H1 (cell line): ENCODE data around the gene CORO1A. TPM values are rescaled to one million over a fixed set of nuclear protein-coding genes. Genes with fewer than 3 reads are reported as not detected.
"Not testable (repeated sequence)": the region's sequence is repeated elsewhere in the genome, so short reads cannot be mapped to it uniquely, and the experiment has no call there.

Experiments used
- CTCF ChIA-PET: fragments of 300-600 bp; sonication (Branson Sonifier 250); formaldehyde crosslinking; loops from one replicate; lab custom pipeline; 2021; ENCODE audit not compliant: partially characterized antibody; lab: Charles Lee
- POLR2A ChIA-PET: fragments of 300-600 bp; sonication (Branson Sonifier 250); formaldehyde crosslinking; loops from one replicate; lab custom pipeline; 2021; ENCODE audit warnings: inconsistent platforms; ENCODE audit not compliant: partially characterized antibody; lab: Charles Lee
- DNase-seq, 2 experiments: peaks; one replicate each; pipeline versions ENCODE4 v3.0.0 to v3.0.0-alpha.2; 2010 to 2022; ENCODE audit warnings: low spot score in 2 of 2, low read depth in 1 of 2, mixed read lengths in 1 of 2
- FAIRE-seq: peaks from 2 replicates; lab custom pipeline; 2011; peaks lifted over from hg19 to GRCh38; lab: Jason Lieb, UNC
- H2AFZ ChIP-seq: 2 replicates; pipeline ENCODE4 v1.8.1; 2012; ENCODE audit warnings: low read length, inconsistent platforms
- H2AK5ac ChIP-seq: 2 replicates; pipeline ENCODE4 v1.6.1; 2013; ENCODE audit warnings: low read depth, low read length
- H2BK120ac ChIP-seq: replicated peaks from 2 replicates; pipeline ENCODE3; 2013; ENCODE audit warnings: low read depth, low read length, inconsistent platforms
- H2BK12ac ChIP-seq: 2 replicates; pipeline ENCODE4 v1.6.1; 2013; ENCODE audit warnings: low read depth, low read length
- H2BK15ac ChIP-seq: 2 replicates; pipeline ENCODE4 v1.6.1; 2013; ENCODE audit warnings: low read length
- H2BK20ac ChIP-seq: 2 replicates; pipeline ENCODE4 v1.6.1; 2013; ENCODE audit warnings: low read length
- H2BK5ac ChIP-seq: 2 replicates; pipeline ENCODE4 v1.6.1; 2013; ENCODE audit warnings: low read depth, low read length
- H3K14ac ChIP-seq: 2 replicates; pipeline ENCODE4 v1.6.1; 2013; ENCODE audit warnings: inconsistent platforms; ENCODE audit not compliant: insufficient read length
- H3K18ac ChIP-seq: 2 replicates; pipeline ENCODE4 v1.6.1; 2013; ENCODE audit warnings: low read length; ENCODE audit errors: extremely low read depth
- H3K23ac ChIP-seq: 2 replicates; pipeline ENCODE4 v1.6.1; 2013; ENCODE audit warnings: inconsistent platforms; ENCODE audit not compliant: insufficient read length
- H3K23me2 ChIP-seq: 2 replicates; pipeline ENCODE4 v1.6.1; 2013; ENCODE audit warnings: low read depth, low read length
- H3K27ac ChIP-seq: 2 replicates; pipeline ENCODE4 v1.6.1; 2011; ENCODE audit warnings: low read depth, low read length, inconsistent platforms
- H3K27me3 ChIP-seq, 4 experiments: replicated peaks in 1 of 4; 1 replicate in 1 of 4; 2 replicates in 3 of 4; pipeline versions ENCODE4 v1.6.1 to v1.8.1; 2011 to 2013; ENCODE audit warnings: low read length in 3 of 4, mild to moderate bottlenecking in 3 of 4, inconsistent platforms in 2 of 4, mixed read lengths in 2 of 4, moderate library complexity in 1 of 4; ENCODE audit not compliant: control insufficient read depth in 3 of 4, insufficient read depth in 3 of 4; ENCODE audit errors: extremely low read depth in 1 of 4
- H3K36me3 ChIP-seq, 4 experiments: 2 replicates each; pipeline versions ENCODE4 v1.6.1 to v1.8.1; 2011 to 2013; ENCODE audit warnings: mild to moderate bottlenecking in 4 of 4, low read length in 3 of 4, moderate library complexity in 2 of 4, control low read depth in 1 of 4, inconsistent platforms in 1 of 4; ENCODE audit not compliant: insufficient read depth in 4 of 4, control insufficient read depth in 2 of 4
- H3K4ac ChIP-seq: replicated peaks from 2 replicates; pipeline ENCODE3; 2013; ENCODE audit warnings: low read length, low read depth, mixed read lengths, inconsistent platforms; ENCODE audit not compliant: insufficient read length
- H3K4me1 ChIP-seq, 4 experiments: replicated peaks in 1 of 4; 1 replicate in 1 of 4; 2 replicates in 3 of 4; pipeline versions ENCODE4 v1.6.1 to v1.8.1; 2011 to 2013; ENCODE audit warnings: low read length in 3 of 4, inconsistent platforms in 2 of 4, mixed read lengths in 1 of 4; ENCODE audit not compliant: insufficient read depth in 4 of 4, control insufficient read depth in 3 of 4
- H3K4me2 ChIP-seq, 2 experiments: 2 replicates each; pipeline versions ENCODE4 v1.6.1 to v1.8.1; 2011 to 2013; ENCODE audit warnings: low read depth in 2 of 2, low read length in 2 of 2, control low read depth in 1 of 2, inconsistent platforms in 1 of 2, mild to moderate bottlenecking in 1 of 2; ENCODE audit not compliant: insufficient read depth in 1 of 2
- H3K4me3 ChIP-seq, 4 experiments: fragments of 200-600, 300-600 bp in 1 of 4; sonication (generic), shearing (Covaris generic), sonication (Bioruptor Twin) in 1 of 4; 2 replicates each; pipeline versions ENCODE4 v1.5.1 to v1.8.1; 2011 to 2016; ENCODE audit warnings: low read length in 4 of 4, low read depth in 3 of 4, control low read depth in 2 of 4, inconsistent platforms in 2 of 4, mild to moderate bottlenecking in 2 of 4, mixed read lengths in 1 of 4, moderate library complexity in 1 of 4; ENCODE audit not compliant: insufficient read depth in 2 of 4; ENCODE audit errors: extremely low read depth in 1 of 4
- H3K56ac ChIP-seq: replicated peaks from 2 replicates; pipeline ENCODE3; 2013; ENCODE audit warnings: low read depth, mild to moderate bottlenecking, mixed read lengths, low read length, inconsistent platforms; ENCODE audit not compliant: insufficient read length
- H3K79me1 ChIP-seq: 2 replicates; pipeline ENCODE4 v1.6.1; 2013; ENCODE audit warnings: low read depth, low read length, control low read depth
- H3K79me2 ChIP-seq, 2 experiments: 2 replicates each; pipeline versions ENCODE4 v1.6.1 to v1.8.1; 2012 to 2013; ENCODE audit warnings: low read length in 2 of 2, mild to moderate bottlenecking in 2 of 2, inconsistent platforms in 1 of 2; ENCODE audit not compliant: insufficient read depth in 2 of 2, control insufficient read depth in 1 of 2
- H3K9ac ChIP-seq, 4 experiments: replicated peaks in 1 of 4; 1 replicate in 1 of 4; 2 replicates in 3 of 4; pipeline versions ENCODE4 v1.6.1 to v1.8.1; 2011 to 2013; ENCODE audit warnings: low read depth in 3 of 4, low read length in 3 of 4, control low read depth in 2 of 4, mild to moderate bottlenecking in 2 of 4, moderate library complexity in 2 of 4, inconsistent platforms in 1 of 4; ENCODE audit errors: extremely low read depth in 1 of 4
- H3K9me3 ChIP-seq, 2 experiments: 2 replicates each; pipeline versions ENCODE4 v1.6.1 to v1.8.1; 2012 to 2013; ENCODE audit warnings: mild to moderate bottlenecking in 2 of 2, moderate library complexity in 2 of 2, control low read depth in 1 of 2, inconsistent platforms in 1 of 2, low read depth in 1 of 2, low read length in 1 of 2, mixed read lengths in 1 of 2; ENCODE audit not compliant: insufficient read depth in 2 of 2
- H4K20me1 ChIP-seq, 2 experiments: replicated peaks in 1 of 2; 2 replicates each; pipeline versions ENCODE3 to v1.8.1; 2011 to 2013; ENCODE audit warnings: inconsistent platforms in 2 of 2, low read length in 2 of 2, mild to moderate bottlenecking in 1 of 2; ENCODE audit not compliant: insufficient read depth in 2 of 2, control insufficient read depth in 1 of 2
- H4K5ac ChIP-seq: 2 replicates; pipeline ENCODE4 v1.6.1; 2013; ENCODE audit warnings: low read length, low read depth, mixed read lengths, inconsistent platforms; ENCODE audit not compliant: insufficient read length
- H4K8ac ChIP-seq: 2 replicates; pipeline ENCODE4 v1.8.0; 2013; ENCODE audit warnings: mild to moderate bottlenecking, moderate library complexity, low read length, inconsistent platforms; ENCODE audit not compliant: insufficient read depth; ENCODE audit errors: extremely low read depth
- H4K91ac ChIP-seq: replicated peaks from 2 replicates; pipeline ENCODE3; 2013; ENCODE audit warnings: low read length, mixed read lengths, inconsistent platforms; ENCODE audit not compliant: insufficient read length
- WGBS, 2 experiments: shearing (Covaris generic) in 1 of 2; methylation state at CpG; one replicate each; pipeline versions ENCODE4 v1.1.6 to v1.1.7; 2013 to 2015; ENCODE audit warnings: low lambda C conversion rate in 2 of 2, mixed read lengths in 2 of 2, inconsistent platforms in 1 of 2, low coverage in 1 of 2, missing lambda C conversion rate in 1 of 2; ENCODE audit not compliant: insufficient replicate concordance in 2 of 2, insufficient coverage in 1 of 2, insufficient read length in 1 of 2; ENCODE audit errors: extremely low coverage in 1 of 2, missing lambda C conversion rate in 1 of 2; 5-methylcytosine and 5-hydroxymethylcytosine counted together
- polyA plus RNA-seq, 7 experiments: library from polyadenylated mRNA; depleted of rRNA in 3 of 7; stranded (reverse) in 5 of 7; unstranded in 2 of 7; fragments of >200 nt in 5 of 7; fragments of 200-250 nt in 2 of 7; gene quantifications; 1 replicate in 5 of 7; 2 replicates in 1 of 7; 4 replicates in 1 of 7; pipeline versions ENCODE4 v1.2.1 to v1.2.3, GENCODE V29; 2011 to 2013; ENCODE audit warnings: missing spikeins in 2 of 7, mixed read lengths in 2 of 7
- total RNA-seq: library from RNA; stranded (reverse); fragmentation: NEBNext Ultra II Directional; extraction: Animal tissue kit (Norgen Biotek cat#: 25700); gene quantifications from 2 replicates; pipeline ENCODE4 v1.2.1, GENCODE V29; 2021

Gene CORO1A
- total and polyA plus RNA-seq, 2 of the 8 experiments (the other 6 are each of a cell fraction or from before 2014, with no cell fraction given) = 10.9 to 11.7 TPM

- H4K91ac ChIP-seq, H3K9ac ChIP-seq, H3K4me2 ChIP-seq, H3K36me3 ChIP-seq, FAIRE-seq, H4K5ac ChIP-seq, H2BK120ac ChIP-seq, DNase-seq, H3K27me3 ChIP-seq, H3K14ac ChIP-seq, H3K79me2 ChIP-seq, H2BK15ac ChIP-seq, H3K79me1 ChIP-seq, H3K23me2 ChIP-seq, H2BK20ac ChIP-seq, H3K18ac ChIP-seq, H2AFZ ChIP-seq, POLR2A ChIA-PET, H2AK5ac ChIP-seq, H2BK5ac ChIP-seq, H3K27ac ChIP-seq, H3K4ac ChIP-seq, CTCF ChIA-PET, H3K4me3 ChIP-seq, H4K20me1 ChIP-seq, H4K8ac ChIP-seq, H3K23ac ChIP-seq, H3K56ac ChIP-seq, H3K4me1 ChIP-seq, H3K9me3 ChIP-seq, H2BK12ac ChIP-seq: not testable (repeated sequence)
- no CpG with 5 or more reads among the region's 4 CpGs for WGBS, 2 experiments
These were observed 28.0 kb downstream of the CORO1A start for GRCh38 chr16:30211414-30211813.

- H4K8ac ChIP-seq, H2BK120ac ChIP-seq, H3K4me1 ChIP-seq, FAIRE-seq, H3K4me3 ChIP-seq, H3K56ac ChIP-seq, H3K4ac ChIP-seq, H2BK12ac ChIP-seq, H2BK20ac ChIP-seq, H3K9me3 ChIP-seq, H3K23me2 ChIP-seq, H2AFZ ChIP-seq, H4K5ac ChIP-seq, DNase-seq, H3K18ac ChIP-seq, H3K4me2 ChIP-seq, H4K20me1 ChIP-seq, H3K14ac ChIP-seq, H3K79me2 ChIP-seq, H3K79me1 ChIP-seq, H3K27me3 ChIP-seq, CTCF ChIA-PET, H3K23ac ChIP-seq, POLR2A ChIA-PET, H3K9ac ChIP-seq, H4K91ac ChIP-seq, H3K36me3 ChIP-seq, H3K27ac ChIP-seq, H2BK15ac ChIP-seq, H2BK5ac ChIP-seq, H2AK5ac ChIP-seq: not testable (repeated sequence)
- 64% methylated on average over 3 of the region's 5 CpGs; no CpG with 5 or more reads in 1 of the 2 experiments for WGBS, 2 experiments
These were observed 33.7 kb downstream of the CORO1A start for GRCh38 chr16:30217082-30217481.
